ENCODE data around the gene BHLHA15.
A peak's percentile ranks its signal among the peaks of the same experiment; 100 is the strongest.

Gene BHLHA15

GRCh38 chr7:98251231-98251600 lies 40.0 kb downstream of the BHLHA15 start:
- DNase-seq = no peak

GRCh38 chr7:98251601-98252424 lies 40.6 kb downstream of the BHLHA15 start, which contains the start of gene TECPR1:
Gene TECPR1 (minus strand): TSS chr7:98252232. CDS start chr7:98246146, 6,086 bp downstream.
- peak; percentile 68 for DNase-seq

- no peak for DNase-seq
These were observed 41.3 kb downstream of the BHLHA15 start for GRCh38 chr7:98252425-98253054.

GRCh38 chr7:98254516-98254915 lies 43.3 kb downstream of the BHLHA15 start:
- DNase-seq = no peak

GRCh38 chr7:98254951-98255610 lies 43.8 kb downstream of the BHLHA15 start:
- no peak for DNase-seq

GRCh38 chr7:98256431-98256830 lies 45.2 kb downstream of the BHLHA15 start:
- no peak for DNase-seq

- DNase-seq = no peak
These were observed 46.5 kb downstream of the BHLHA15 start for GRCh38 chr7:98257701-98258100.

All from NCI-H1048 (cell line).